HepG2 (cell line): ENCODE measurements around the gene SRCIN1. TPM values are rescaled to one million over a fixed set of nuclear protein-coding genes. Genes with fewer than 3 reads are reported as not detected.
A peak's percentile ranks its signal among the peaks of the same experiment; 100 is the strongest.

ENCODE experiments used
- GFI1 ChIP-seq: sonication (generic); formaldehyde crosslinking; IDR thresholded peaks from 2 replicates; pipeline ENCODE4 v1.5.0; 2020; ENCODE audit warnings: missing genetic modification reagents, mild to moderate bottlenecking, borderline replicate concordance
- HNRNPK ChIP-seq: fragments of 200-400 bp; formaldehyde crosslinking; IDR thresholded peaks from 2 replicates; pipeline ENCODE4 v1.6.1; 2018; ENCODE audit warnings: low read length, low read depth, moderate library complexity, mild to moderate bottlenecking; ENCODE audit not compliant: poor library complexity, severe bottlenecking
- NCOA2 ChIP-seq: sonication (generic); formaldehyde crosslinking; IDR thresholded peaks from 2 replicates; pipeline ENCODE4 v1.8.0; 2022; ENCODE audit warnings: inconsistent platforms
- PATZ1 ChIP-seq: sonication (generic); formaldehyde crosslinking; IDR thresholded peaks from 2 replicates; pipeline ENCODE4 v1.4.0; 2020; ENCODE audit warnings: missing genetic modification reagents
- PHF8 ChIP-seq: sonication (generic); formaldehyde crosslinking; IDR thresholded peaks from 2 replicates; pipeline ENCODE4 v1.5.0; 2020; ENCODE audit warnings: missing genetic modification reagents
- SMARCC2 ChIP-seq: fragments of 450-650 bp; IDR thresholded peaks from 2 replicates; pipeline ENCODE4 v1.6.1; 2017; ENCODE audit warnings: antibody characterized with exemption, mild to moderate bottlenecking
- TFAP4 ChIP-seq: sonication (generic); IDR thresholded peaks from 2 replicates; pipeline ENCODE4 v1.6.1; 2016; ENCODE audit warnings: low read depth, borderline replicate concordance
- ZBTB10 ChIP-seq: sonication (generic); formaldehyde crosslinking; IDR thresholded peaks from 2 replicates; pipeline ENCODE4 v1.4.0; 2020; ENCODE audit warnings: missing genetic modification reagents, borderline replicate concordance
- ZBTB26 ChIP-seq: IDR thresholded peaks from 2 replicates; pipeline ENCODE4 v1.6.1; 2016; ENCODE audit warnings: missing compliant biosample characterization, missing genetic modification reagents, borderline replicate concordance
- ZNF121 ChIP-seq: sonication (generic); formaldehyde crosslinking; IDR thresholded peaks from 2 replicates; pipeline ENCODE4 v1.5.0; 2020; ENCODE audit warnings: mild to moderate bottlenecking, missing genetic modification reagents
- ZNF160 ChIP-seq: sonication (generic); formaldehyde crosslinking; IDR thresholded peaks from 2 replicates; pipeline ENCODE4 v1.8.0; 2022; ENCODE audit warnings: mild to moderate bottlenecking, inconsistent platforms, missing genetic modification reagents
- ZNF296 ChIP-seq: sonication (generic); formaldehyde crosslinking; conservative IDR thresholded peaks from 2 replicates; pipeline ENCODE4 v1.5.0; 2020; ENCODE audit warnings: mild to moderate bottlenecking, missing genetic modification reagents
- ZNF30 ChIP-seq: sonication (generic); formaldehyde crosslinking; IDR thresholded peaks from 2 replicates; pipeline ENCODE4 v1.5.0; 2020; ENCODE audit warnings: mild to moderate bottlenecking, missing genetic modification reagents
- ZNF414 ChIP-seq: sonication (generic); formaldehyde crosslinking; IDR thresholded peaks from 2 replicates; pipeline ENCODE4 v1.5.0; 2020; ENCODE audit warnings: missing genetic modification reagents
- ZNF546 ChIP-seq: sonication (generic); formaldehyde crosslinking; conservative IDR thresholded peaks from 2 replicates; pipeline ENCODE4 v1.8.1; 2023; ENCODE audit warnings: mild to moderate bottlenecking, missing genetic modification reagents
- ZNF619 ChIP-seq: sonication (generic); formaldehyde crosslinking; IDR thresholded peaks from 2 replicates; pipeline ENCODE4 v1.4.0; 2020; ENCODE audit warnings: mild to moderate bottlenecking, missing genetic modification reagents
- ZNF704 ChIP-seq: sonication (generic); formaldehyde crosslinking; IDR thresholded peaks from 2 replicates; pipeline ENCODE4 v1.8.1; 2023; ENCODE audit warnings: mild to moderate bottlenecking, inconsistent platforms, moderate library complexity, missing genetic modification reagents, borderline replicate concordance
- ZZZ3 ChIP-seq: sonication (generic); formaldehyde crosslinking; IDR thresholded peaks from 2 replicates; pipeline ENCODE4 v1.4.0; 2020; ENCODE audit warnings: missing genetic modification reagents, mild to moderate bottlenecking, borderline replicate concordance
- polyA plus RNA-seq, 8 experiments: library from polyadenylated mRNA; depleted of rRNA in 3 of 8; stranded (reverse) in 7 of 8; unstranded in 1 of 8; fragments of >200 nt; fragmentation: Illumina TruSeq in 4 of 8; extraction: Trizol in 4 of 8; gene quantifications; 2 replicates each; pipeline versions ENCODE4 v1.2.1 to v1.2.3, GENCODE V29; 2011 to 2016; ENCODE audit warnings: low read depth in 4 of 8, missing spikeins in 1 of 8, mixed read lengths in 1 of 8; ENCODE audit not compliant: insufficient read depth in 1 of 8
- total RNA-seq, 5 experiments: library from RNA; depleted of rRNA; stranded (reverse); fragments of >200 nt; fragmentation: Illumina TruSeq; extraction: Trizol; gene quantifications; 2 replicates each; pipeline ENCODE4 v1.2.3, GENCODE V29; 2016; ENCODE audit warnings: low read depth in 1 of 5

The SRCIN1 gene
- total and polyA plus RNA-seq, 2 of the 13 experiments (the other 11 are each of a cell fraction or from before 2014, with no cell fraction given) = 1.2 to 9.6 TPM

GRCh38 chr17:38590988-38591758 is 14.6 kb downstream of the SRCIN1 start (continued):
- no peak for TF ChIP-seq ZBTB10 (CRISPR knock-in tag)
- TF ChIP-seq ZNF121 (CRISPR knock-in tag) = no peak
- no peak for TF ChIP-seq ZNF296 (CRISPR knock-in tag)
- TF ChIP-seq PATZ1 (CRISPR knock-in tag) = peak; percentile 79
- TF ChIP-seq ZNF546 (CRISPR knock-in tag) = no peak
- TF ChIP-seq ZNF30 = no peak
- TF ChIP-seq GFI1 (CRISPR knock-in tag) = no peak
- peak; percentile 52; the same call in 1 of the 2 replicates for TF ChIP-seq TFAP4
- TF ChIP-seq ZNF619 = no peak
- TF ChIP-seq ZZZ3 (CRISPR knock-in tag) = no peak
- no peak for TF ChIP-seq ZNF160
- TF ChIP-seq HNRNPK = no peak
- no peak for TF ChIP-seq ZBTB26 (CRISPR knock-in tag)
- no peak for TF ChIP-seq ZNF704 (CRISPR knock-in tag)
- TF ChIP-seq ZNF414 (CRISPR knock-in tag) = no peak
- TF ChIP-seq PHF8 (CRISPR knock-in tag) = 0 out of 2 replicates have a peak, but pooled peaks have one; percentile 19
- no peak for TF ChIP-seq SMARCC2
- TF ChIP-seq NCOA2 = peak; percentile 52; the same call in 1 of the 2 replicates
